SK-N-SH (cell line): Measurements from ENCODE around the gene TBC1D2. TPM values are rescaled to one million over a fixed set of nuclear protein-coding genes. Genes with fewer than 3 reads are reported as not detected.

ENCODE experiments used
- CTCF ChIA-PET: fragments of 300-600, 350-600 bp; formaldehyde crosslinking; extraction: SDS; loops from one replicate; lab custom pipeline; 2021; lab: Yijun Ruan, JAX
- POLR2A ChIA-PET: fragments of 350-600 bp; sonication (Branson Sonifier 250); formaldehyde crosslinking; extraction: SDS; loops from one replicate; lab custom pipeline; 2020; ENCODE audit warnings: antibody characterized with exemption, inconsistent platforms; lab: Yijun Ruan, JAX
- DNase-seq: peaks from one replicate; pipeline ENCODE4 v3.0.0; 2012
- H2AFZ ChIP-seq: fragments of 200-600 bp; sonication (generic); 2 replicates; pipeline ENCODE4 v1.8.1; 2016; ENCODE audit warnings: antibody characterized with exemption, mild to moderate bottlenecking, low read depth
- H3F3A ChIP-seq: fragments of 200-600 bp; sonication (generic); replicated peaks from 2 replicates; pipeline ENCODE3; 2016; ENCODE audit warnings: antibody characterized with exemption, mild to moderate bottlenecking; ENCODE audit not compliant: insufficient read depth
- H3K27ac ChIP-seq, 2 experiments: fragments of 200-500 bp in 1 of 2; fragments of 200-600 bp in 1 of 2; sonication (Bioruptor generic) in 1 of 2; sonication (generic), shearing (Covaris generic) in 1 of 2; 2 replicates each; pipeline versions ENCODE4 v1.5.1 to v1.6.1; 2014 to 2016; ENCODE audit warnings: low read depth in 2 of 2, inconsistent platforms in 1 of 2, low read length in 1 of 2, mild to moderate bottlenecking in 1 of 2, mixed read lengths in 1 of 2
- H3K27me3 ChIP-seq: fragments of 200-600 bp; sonication (generic), shearing (Covaris generic); 2 replicates; pipeline ENCODE4 v1.6.1; 2016; ENCODE audit warnings: mixed run types; ENCODE audit not compliant: insufficient read depth
- H3K36me3 ChIP-seq, 2 experiments: fragments of 200-500 bp in 1 of 2; fragments of 200-600 bp in 1 of 2; sonication (Bioruptor generic) in 1 of 2; sonication (generic) in 1 of 2; replicated peaks in 1 of 2; 2 replicates each; pipeline versions ENCODE3 to v1.5.1; 2014 to 2016; ENCODE audit warnings: low read length in 1 of 2, mild to moderate bottlenecking in 1 of 2; ENCODE audit not compliant: insufficient read depth in 2 of 2, control insufficient read depth in 1 of 2
- H3K4me1 ChIP-seq, 2 experiments: fragments of 200-500 bp in 1 of 2; fragments of 200-600 bp in 1 of 2; sonication (Bioruptor generic) in 1 of 2; sonication (generic), shearing (Covaris generic) in 1 of 2; 2 replicates each; pipeline versions ENCODE4 v1.5.1 to v1.6.1; 2014 to 2016; ENCODE audit warnings: low read depth in 1 of 2, low read length in 1 of 2, mixed run types in 1 of 2; ENCODE audit not compliant: insufficient read depth in 2 of 2, control insufficient read depth in 1 of 2
- H3K4me2 ChIP-seq: fragments of 200-600 bp; sonication (generic), shearing (Covaris generic); 2 replicates; pipeline ENCODE4 v1.6.1; 2017; ENCODE audit warnings: mixed run types
- H3K4me3 ChIP-seq, 2 experiments: fragments of 200-500 bp in 1 of 2; fragments of 200-600 bp in 1 of 2; sonication (Bioruptor generic) in 1 of 2; sonication (generic), shearing (Covaris generic) in 1 of 2; 2 replicates each; pipeline versions ENCODE4 v1.5.1 to v1.8.1; 2014 to 2016; ENCODE audit warnings: low read depth in 2 of 2, inconsistent platforms in 1 of 2, low read length in 1 of 2, mild to moderate bottlenecking in 1 of 2, mixed read lengths in 1 of 2, moderate library complexity in 1 of 2
- H3K79me2 ChIP-seq: fragments of 200-600 bp; sonication (generic); 2 replicates; pipeline ENCODE4 v1.8.1; 2017; ENCODE audit warnings: mild to moderate bottlenecking; ENCODE audit not compliant: insufficient read depth
- H3K9ac ChIP-seq: fragments of 200-600 bp; sonication (generic); 2 replicates; pipeline ENCODE4 v1.6.1; 2017; ENCODE audit warnings: mixed run types
- H3K9me2 ChIP-seq: fragments of 200-600 bp; sonication (generic); 2 replicates; pipeline ENCODE4 v1.6.1; 2017; ENCODE audit warnings: mixed run types
- H3K9me3 ChIP-seq: fragments of 200-600 bp; sonication (generic); 2 replicates; pipeline ENCODE4 v1.6.1; 2017; ENCODE audit warnings: mixed run types, mild to moderate bottlenecking, moderate library complexity
- H4K20me1 ChIP-seq: fragments of 200-600 bp; sonication (generic); 2 replicates; pipeline ENCODE4 v1.6.1; 2017; ENCODE audit warnings: mild to moderate bottlenecking, mixed run types; ENCODE audit not compliant: insufficient read depth
- FOXJ3 ChIP-seq: sonication (generic); formaldehyde crosslinking; IDR thresholded peaks from 2 replicates; pipeline ENCODE4 v1.5.1; 2020; ENCODE audit warnings: mild to moderate bottlenecking, missing genetic modification reagents
- GABPA ChIP-seq: IDR thresholded peaks from 2 replicates; pipeline ENCODE4 v1.4.0; 2012; ENCODE audit warnings: low read depth, mild to moderate bottlenecking
- IRF3 ChIP-seq: fragments of 150-350 bp; IDR thresholded peaks from 2 replicates; pipeline ENCODE4 v1.6.1; 2016; ENCODE audit warnings: mild to moderate bottlenecking, low read depth, low read length
- JUND ChIP-seq: IDR thresholded peaks from 2 replicates; pipeline ENCODE4 v1.4.0; 2012
- MEF2A ChIP-seq: IDR thresholded peaks from 2 replicates; pipeline ENCODE4 v1.4.0; 2012; ENCODE audit warnings: low read depth, borderline replicate concordance
- MXI1 ChIP-seq: IDR thresholded peaks from 2 replicates; pipeline ENCODE4 v1.6.1; 2012; ENCODE audit warnings: mild to moderate bottlenecking, low read depth, low read length, improper control_type of control experiment
- NFIC ChIP-seq: IDR thresholded peaks from 2 replicates; pipeline ENCODE4 v1.4.0; 2012; ENCODE audit warnings: borderline replicate concordance
- NRF1 ChIP-seq: IDR thresholded peaks from 2 replicates; pipeline ENCODE4 v1.6.1; 2012; ENCODE audit warnings: low read depth, mild to moderate bottlenecking, low read length
- PBX3 ChIP-seq: IDR thresholded peaks from 2 replicates; pipeline ENCODE4; 2012
- POLR2AphosphoS5 ChIP-seq: IDR thresholded peaks from 2 replicates; pipeline ENCODE4 v1.6.1; 2012; ENCODE audit warnings: low read depth, low read length
- RFX5 ChIP-seq: IDR thresholded peaks from 2 replicates; pipeline ENCODE4 v1.6.1; 2012; ENCODE audit warnings: mild to moderate bottlenecking, improper control_type of control experiment, low read length
- SIN3A ChIP-seq: IDR thresholded peaks from 2 replicates; pipeline ENCODE4 v1.6.1; 2012; ENCODE audit warnings: low read depth, mild to moderate bottlenecking, low read length, moderate library complexity, borderline replicate concordance
- TAF1 ChIP-seq: IDR thresholded peaks from 2 replicates; pipeline ENCODE4 v1.6.1; 2012; ENCODE audit warnings: low read depth, mild to moderate bottlenecking, low read length, moderate library complexity, borderline replicate concordance
- TCF12 ChIP-seq: IDR thresholded peaks from 2 replicates; pipeline ENCODE4 v1.4.0; 2012
- TEAD4 ChIP-seq: IDR thresholded peaks from 2 replicates; pipeline ENCODE4 v1.4.0; 2012; ENCODE audit warnings: mild to moderate bottlenecking, borderline replicate concordance; ENCODE audit not compliant: insufficient read depth
- WGBS: methylation state at CpG from one replicate; pipeline ENCODE4 v1.1.6; 2017; ENCODE audit warnings: low lambda C conversion rate; 5-methylcytosine and 5-hydroxymethylcytosine counted together
- polyA plus RNA-seq, 3 experiments: library from polyadenylated mRNA; depleted of rRNA; stranded (reverse); fragments of >200 nt; gene quantifications; 2 replicates each; pipeline ENCODE4 v1.2.3, GENCODE V29; 2012

Gene TBC1D2
- polyA plus RNA-seq, 1 of the 3 experiments (the other 2 are of a cell fraction): 5.6 TPM

- Histone ChIP-seq H3K4me1 (no peaks in the 10 kb centered on the region), H2AFZ (no peak overlapping the region), H3K4me2 (no peak overlapping the region), H4K20me1 (no peaks in the 10 kb centered on the region), H3K79me2 (no peaks in the 10 kb centered on the region), H3K27me3 (no peaks in the 10 kb centered on the region), H3K4me3 (no peak overlapping the region), H3K9me3 (no peaks in the 10 kb centered on the region), H3K27ac (no peak overlapping the region), H3K36me3 (no peaks in the 10 kb centered on the region), H3K9ac (no peak overlapping the region), H3K9me2 (no peaks in the 10 kb centered on the region), H3F3A (no peaks in the 10 kb centered on the region)
- no peak for DNase-seq
- ChIA-PET POLR2A (no interaction called here), CTCF (interaction anchor here (0.7 to 4.8 kb wide), 14 partner anchors 9 to 295 kb away, joined by 3 to 25 read pairs (median 5); partner anchors contain the start of genes TBC1D2 and TRIM14)
- WGBS: 76% methylated on average over 5 of the region's 5 CpGs
- TF ChIP-seq MEF2A (no peak), TCF12 (no peak), MXI1 (no peak), GABPA (no peak), IRF3 (no peak), RFX5 (no peak)
Observed at GRCh38 chr9:98215271-98215670, 40.2 kb downstream of the TBC1D2 start.

- ChIA-PET POLR2A (no interaction called here), CTCF (interaction anchor here (0.7 to 4.8 kb wide), 12 partner anchors 8 to 295 kb away, joined by 3 to 25 read pairs (median 5); partner anchors contain the start of genes TBC1D2 and TRIM14)
- Histone ChIP-seq H3K4me2 (no peak overlapping the region), H3K36me3 (no peaks in the 10 kb centered on the region), H3K9me2 (no peaks in the 10 kb centered on the region), H2AFZ (no peak overlapping the region), H3F3A (no peaks in the 10 kb centered on the region), H3K27ac (no peak overlapping the region), H3K79me2 (no peaks in the 10 kb centered on the region), H3K9me3 (no peaks in the 10 kb centered on the region), H3K27me3 (no peaks in the 10 kb centered on the region), H3K4me1 (no peaks in the 10 kb centered on the region), H4K20me1 (no peaks in the 10 kb centered on the region), H3K4me3 (no peak overlapping the region), H3K9ac (no peak overlapping the region)
- DNase-seq: no peak
- TF ChIP-seq TAF1: no peak
- no peak for TF ChIP-seq PBX3
- TF ChIP-seq JUND: no peak
- TF ChIP-seq FOXJ3: no peak
- no peak for TF ChIP-seq NRF1
- TF ChIP-seq NFIC: no peak
- TF ChIP-seq IRF3: no peak
- no peak for TF ChIP-seq RFX5
- TF ChIP-seq POLR2AphosphoS5: no peak
- no peak for TF ChIP-seq SIN3A
- no peak for TF ChIP-seq TEAD4
- 74% methylated on average over 5 of the region's 6 CpGs for WGBS
Observed at GRCh38 chr9:98214811-98215210, 40.6 kb downstream of the TBC1D2 start.
